Neural cell (in vitro differentiated cells): ENCODE data around the gene SLC38A7.

Experiments
- EP300 ChIP-seq: fragments of 450-650 bp; conservative IDR thresholded peaks from 2 replicates; pipeline ENCODE4 v1.6.1; 2014; ENCODE audit warnings: antibody characterized with exemption, mild to moderate bottlenecking, moderate library complexity; ENCODE audit not compliant: poor library complexity, severe bottlenecking
- EZH2 ChIP-seq: fragments of 200-600, 300-800 bp; shearing (Covaris generic), sonication (generic); IDR thresholded peaks from 2 replicates; pipeline ENCODE4 v1.6.1; 2014; ENCODE audit warnings: antibody characterized with exemption, low read length, borderline replicate concordance, mild to moderate bottlenecking; ENCODE audit not compliant: insufficient read depth, poor library complexity, severe bottlenecking
- MXI1 ChIP-seq: fragments of 450-650 bp; conservative IDR thresholded peaks from 2 replicates; pipeline ENCODE4 v1.6.1; 2014; ENCODE audit warnings: antibody characterized with exemption, mild to moderate bottlenecking; ENCODE audit not compliant: poor library complexity, severe bottlenecking
- RAD21 ChIP-seq: fragments of 450-650 bp; conservative IDR thresholded peaks from 2 replicates; pipeline ENCODE4 v1.6.1; 2014; ENCODE audit warnings: antibody characterized with exemption, mild to moderate bottlenecking, moderate library complexity
- TAF1 ChIP-seq: IDR thresholded peaks from 2 replicates; pipeline ENCODE4 v1.6.1; 2012; ENCODE audit warnings: low read depth
- TF ChIP-seq, protein P1 (sequence below): fragments of 450-650 bp; IDR thresholded peaks from 2 replicates; pipeline ENCODE4 v1.5.1; 2014; ENCODE audit warnings: antibody characterized with exemption, mild to moderate bottlenecking, moderate library complexity; ENCODE audit not compliant: poor library complexity, severe bottlenecking

- TF ChIP-seq EP300 = no peak
- TF ChIP-seq, protein P1, sequence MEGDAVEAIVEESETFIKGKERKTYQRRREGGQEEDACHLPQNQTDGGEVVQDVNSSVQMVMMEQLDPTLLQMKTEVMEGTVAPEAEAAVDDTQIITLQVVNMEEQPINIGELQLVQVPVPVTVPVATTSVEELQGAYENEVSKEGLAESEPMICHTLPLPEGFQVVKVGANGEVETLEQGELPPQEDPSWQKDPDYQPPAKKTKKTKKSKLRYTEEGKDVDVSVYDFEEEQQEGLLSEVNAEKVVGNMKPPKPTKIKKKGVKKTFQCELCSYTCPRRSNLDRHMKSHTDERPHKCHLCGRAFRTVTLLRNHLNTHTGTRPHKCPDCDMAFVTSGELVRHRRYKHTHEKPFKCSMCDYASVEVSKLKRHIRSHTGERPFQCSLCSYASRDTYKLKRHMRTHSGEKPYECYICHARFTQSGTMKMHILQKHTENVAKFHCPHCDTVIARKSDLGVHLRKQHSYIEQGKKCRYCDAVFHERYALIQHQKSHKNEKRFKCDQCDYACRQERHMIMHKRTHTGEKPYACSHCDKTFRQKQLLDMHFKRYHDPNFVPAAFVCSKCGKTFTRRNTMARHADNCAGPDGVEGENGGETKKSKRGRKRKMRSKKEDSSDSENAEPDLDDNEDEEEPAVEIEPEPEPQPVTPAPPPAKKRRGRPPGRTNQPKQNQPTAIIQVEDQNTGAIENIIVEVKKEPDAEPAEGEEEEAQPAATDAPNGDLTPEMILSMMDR = no peak
- no peak for TF ChIP-seq TAF1
- no peak for TF ChIP-seq MXI1
- TF ChIP-seq RAD21 = no peak
- TF ChIP-seq EZH2 = no peak
Observed at GRCh38 chr16:58655215-58655596, 29.4 kb downstream of the SLC38A7 start.
